ENCODE measurements around the gene ARID5B.

Gene ARID5B

GRCh38 chr10:62113680-62114079 is 212.2 kb downstream of the ARID5B start:
- DNase-seq: no peak

- DNase-seq: no peak
These were observed 213.8 kb downstream of the ARID5B start for GRCh38 chr10:62115321-62115720.

GRCh38 chr10:62115842-62116241 is 214.3 kb downstream of the ARID5B start:
- DNase-seq: no peak

- DNase-seq: no peak
These were observed 215.4 kb downstream of the ARID5B start for GRCh38 chr10:62116896-62117295.

GRCh38 chr10:62121187-62121530 is 219.7 kb downstream of the ARID5B start:
- no peak for DNase-seq

GRCh38 chr10:62127975-62128374 is 226.5 kb downstream of the ARID5B start:
- no peak for DNase-seq

- no peak for DNase-seq
These were observed 229.4 kb downstream of the ARID5B start for GRCh38 chr10:62130948-62131347.

- no peak for DNase-seq
These were observed 230.2 kb downstream of the ARID5B start for GRCh38 chr10:62131724-62132123.

- no peak for DNase-seq
These were observed 232.1 kb downstream of the ARID5B start for GRCh38 chr10:62133618-62134017.

GRCh38 chr10:62136931-62137330 is 235.4 kb downstream of the ARID5B start:
- no peak for DNase-seq

All from midbrain (tissue), 1 donor.